H9 (cell line): Measurements from ENCODE around the gene EMC9. TPM values are rescaled to one million over a fixed set of nuclear protein-coding genes. Genes with fewer than 3 reads are reported as not detected.
A peak's percentile ranks its signal among the peaks of the same experiment; 100 is the strongest.

ENCODE experiments used
- DNase-seq: peaks from one replicate; pipeline ENCODE4 v3.0.0-alpha.2; 2017
- H2AFZ ChIP-seq: one replicate; pipeline ENCODE4 v1.6.1; 2013; ENCODE audit warnings: mild to moderate bottlenecking, low read length, control low read depth, moderate library complexity
- H2AK5ac ChIP-seq: 2 replicates; pipeline ENCODE4 v1.6.1; 2013; ENCODE audit warnings: low read length, control low read depth, mixed read lengths; ENCODE audit not compliant: insufficient read length
- H2BK120ac ChIP-seq: one replicate; pipeline ENCODE4 v1.6.1; 2013; ENCODE audit warnings: low read depth, mild to moderate bottlenecking, low read length, control low read depth, inconsistent platforms; ENCODE audit not compliant: poor library complexity, severe bottlenecking
- H2BK12ac ChIP-seq: 2 replicates; pipeline ENCODE4 v1.6.1; 2013; ENCODE audit warnings: low read length, control low read depth, mixed read lengths, low read depth; ENCODE audit not compliant: insufficient read length
- H2BK15ac ChIP-seq: 2 replicates; pipeline ENCODE4 v1.6.1; 2013; ENCODE audit warnings: low read depth, low read length, control low read depth
- H2BK20ac ChIP-seq: one replicate; pipeline ENCODE4 v1.6.1; 2013; ENCODE audit warnings: low read depth, mild to moderate bottlenecking, low read length, control low read depth, inconsistent platforms; ENCODE audit not compliant: poor library complexity, severe bottlenecking
- H2BK5ac ChIP-seq: 2 replicates; pipeline ENCODE4 v1.6.1; 2013; ENCODE audit warnings: low read length, control low read depth, mixed read lengths; ENCODE audit not compliant: insufficient read length
- H3K14ac ChIP-seq: 2 replicates; pipeline ENCODE4 v1.6.1; 2013; ENCODE audit warnings: low read length, control low read depth; ENCODE audit not compliant: insufficient read depth
- H3K18ac ChIP-seq: 2 replicates; pipeline ENCODE4 v1.6.1; 2013; ENCODE audit warnings: low read depth, mild to moderate bottlenecking, mixed read lengths, low read length, control low read depth; ENCODE audit not compliant: insufficient read length
- H3K23ac ChIP-seq: 2 replicates; pipeline ENCODE4 v1.6.1; 2013; ENCODE audit warnings: low read length, control low read depth, mixed read lengths, low read depth; ENCODE audit not compliant: insufficient read length
- H3K23me2 ChIP-seq: 2 replicates; pipeline ENCODE4 v1.6.1; 2013; ENCODE audit warnings: low read depth, mild to moderate bottlenecking, mixed read lengths, low read length, control low read depth; ENCODE audit not compliant: insufficient read length, poor library complexity, severe bottlenecking
- H3K27ac ChIP-seq: 2 replicates; pipeline ENCODE4 v1.5.1; 2013; ENCODE audit warnings: low read length, control low read depth, mixed read lengths, low read depth; ENCODE audit not compliant: insufficient read length
- H3K27me3 ChIP-seq: 2 replicates; pipeline ENCODE4 v1.6.1; 2013; ENCODE audit warnings: low read length, control low read depth, inconsistent platforms; ENCODE audit not compliant: insufficient read depth
- H3K4ac ChIP-seq: 2 replicates; pipeline ENCODE4 v1.6.1; 2013; ENCODE audit warnings: low read depth, mild to moderate bottlenecking, control low read depth, inconsistent platforms, low read length, moderate library complexity
- H3K4me1 ChIP-seq: 2 replicates; pipeline ENCODE4 v1.6.1; 2013; ENCODE audit warnings: low read length, control low read depth, inconsistent platforms; ENCODE audit not compliant: insufficient read depth
- H3K4me2 ChIP-seq: 2 replicates; pipeline ENCODE4 v1.6.1; 2013; ENCODE audit warnings: low read length, control low read depth, mixed read lengths; ENCODE audit not compliant: insufficient read length, insufficient read depth
- H3K56ac ChIP-seq: 2 replicates; pipeline ENCODE4 v1.6.1; 2013; ENCODE audit warnings: low read depth, mild to moderate bottlenecking, mixed read lengths, low read length, control low read depth; ENCODE audit not compliant: insufficient read length
- H3K79me1 ChIP-seq: 2 replicates; pipeline ENCODE4 v1.6.1; 2013; ENCODE audit warnings: low read depth, mild to moderate bottlenecking, moderate library complexity, low read length, control low read depth, inconsistent platforms; ENCODE audit not compliant: insufficient read depth, poor library complexity, severe bottlenecking
- H3K79me2 ChIP-seq: 2 replicates; pipeline ENCODE4 v1.6.1; 2013; ENCODE audit warnings: low read length, control low read depth, inconsistent platforms; ENCODE audit not compliant: insufficient read depth
- H3K9ac ChIP-seq: 2 replicates; pipeline ENCODE4 v1.6.1; 2013; ENCODE audit warnings: low read length, control low read depth, mixed read lengths; ENCODE audit not compliant: insufficient read length; ENCODE audit errors: extremely low read depth
- H3K9me3 ChIP-seq: one replicate; pipeline ENCODE4 v1.6.1; 2013; ENCODE audit warnings: low read depth, low read length, inconsistent platforms; ENCODE audit not compliant: control insufficient read depth
- H3T11ph ChIP-seq: one replicate; pipeline ENCODE4 v1.6.1; 2013; ENCODE audit warnings: mild to moderate bottlenecking, low read length, control low read depth, inconsistent platforms
- H4K20me1 ChIP-seq: one replicate; pipeline ENCODE4 v1.6.1; 2013; ENCODE audit not compliant: control insufficient read depth, insufficient read length, insufficient read depth
- H4K5ac ChIP-seq: 2 replicates; pipeline ENCODE4 v1.6.1; 2013; ENCODE audit warnings: low read depth, mild to moderate bottlenecking, mixed read lengths, low read length, control low read depth; ENCODE audit not compliant: insufficient read length
- H4K8ac ChIP-seq: replicated peaks from 2 replicates; pipeline ENCODE4 v1.6.1; 2013; ENCODE audit warnings: low read length, control low read depth, mixed read lengths, low read depth; ENCODE audit not compliant: insufficient read length
- H4K91ac ChIP-seq: 2 replicates; pipeline ENCODE4 v1.6.1; 2013; ENCODE audit warnings: low read depth, mild to moderate bottlenecking, moderate library complexity, mixed read lengths, low read length, control low read depth; ENCODE audit not compliant: insufficient read length
- H3K27ac Mint-ChIP-seq, 3 experiments: 2 replicates in 2 of 3; 3 replicates in 1 of 3; pipeline ENCODE4 v1.8.0; 2020 to 2021; ENCODE audit warnings: mixed read lengths in 3 of 3, mild to moderate bottlenecking in 1 of 3, moderate library complexity in 1 of 3
- H3K27me3 Mint-ChIP-seq: 2 replicates; pipeline ENCODE4 v1.8.0; 2021; ENCODE audit warnings: low read depth, mild to moderate bottlenecking, moderate library complexity, mixed read lengths
- H3K36me3 Mint-ChIP-seq, 3 experiments: 2 replicates in 2 of 3; 3 replicates in 1 of 3; pipeline ENCODE4 v1.8.0; 2020 to 2021; ENCODE audit warnings: low read depth in 3 of 3, mixed read lengths in 3 of 3; ENCODE audit not compliant: insufficient read depth in 1 of 3
- H3K4me1 Mint-ChIP-seq, 2 experiments: 2 replicates each; pipeline ENCODE4 v1.8.0; 2020; ENCODE audit warnings: mixed read lengths in 2 of 2
- H3K4me3 Mint-ChIP-seq, 2 experiments: 2 replicates in 1 of 2; 3 replicates in 1 of 2; pipeline ENCODE4 v1.8.0; 2020 to 2021; ENCODE audit warnings: mild to moderate bottlenecking in 2 of 2, mixed read lengths in 2 of 2, moderate library complexity in 1 of 2
- H3K9me3 Mint-ChIP-seq, 2 experiments: 2 replicates in 1 of 2; 3 replicates in 1 of 2; pipeline ENCODE4 v1.8.0; 2020; ENCODE audit warnings: mild to moderate bottlenecking in 2 of 2, mixed read lengths in 2 of 2, moderate library complexity in 1 of 2
- CTCF ChIP-seq: fragments of 200-600 bp; sonication (generic); conservative IDR thresholded peaks from 3 replicates; pipeline ENCODE4 v1.8.0; 2021; ENCODE audit warnings: antibody characterized with exemption, mild to moderate bottlenecking
- WGBS: extraction: QIAGEN DNeasy Blood & Tissue Kit; methylation state at CpG from one replicate; pipeline ENCODE4 v1.1.7; 2013; ENCODE audit warnings: missing lambda C conversion rate, low lambda C conversion rate, mixed read lengths; ENCODE audit not compliant: insufficient read length; ENCODE audit errors: extremely low coverage; 5-methylcytosine and 5-hydroxymethylcytosine counted together
- total RNA-seq: library from RNA; stranded (reverse); gene quantifications from 2 replicates; pipeline ENCODE4 v1.2.1, GENCODE V29; 2021

EMC9 gene
- total RNA-seq, 1 experiment from 2014 or later, result 52.9 TPM

GRCh38 chr14:24135584-24135833, 5.9 kb downstream of the EMC9 start:
- H3K27me3 Mint-ChIP-seq, result no peaks in the 10 kb centered on the region
- no peaks in the 10 kb centered on the region for H3K27me3 ChIP-seq
- no peak overlapping the region for H2AFZ ChIP-seq
- H3K79me1 ChIP-seq, result peaks cover 2% of the 10 kb centered on the region
- no peak overlapping the region for H3K18ac ChIP-seq
- H2BK120ac ChIP-seq, result no peak overlapping the region
- H3K4me3 Mint-ChIP-seq, result peak overlapping the region; percentile 73 to 89
- no peak overlapping the region for H3K4ac ChIP-seq
- no peak overlapping the region for H2BK5ac ChIP-seq
- H3K9me3 Mint-ChIP-seq, result 0 out of 5 replicates have a peak, but pooled peaks cover 0 to 2% of the 10 kb centered on the region in 2 experiments
- no peak overlapping the region for H2AK5ac ChIP-seq
- H4K8ac ChIP-seq, result no peak overlapping the region
- H3K56ac ChIP-seq, result no peak overlapping the region
- no peaks in the 10 kb centered on the region for H3K4me1 ChIP-seq
- H3K23me2 ChIP-seq, result peaks cover 10% of the 10 kb centered on the region
- no peak overlapping the region for H2BK20ac ChIP-seq
- no peaks in the 10 kb centered on the region for H4K20me1 ChIP-seq
- no peak overlapping the region for H3T11ph ChIP-seq
- WGBS, result no CpG with 5 or more reads among the region's 9 CpGs
- H4K91ac ChIP-seq, result no peak overlapping the region
- H3K4me2 ChIP-seq, result peak overlapping the region; percentile 64
- no peak overlapping the region for H2BK15ac ChIP-seq
- peak overlapping the region; percentile 55 to 93 (median 82); a peak in 4 of 7 replicates for H3K27ac Mint-ChIP-seq
- no peak overlapping the region for H3K27ac ChIP-seq
- no peak overlapping the region for H3K23ac ChIP-seq
- no peak overlapping the region for H2BK12ac ChIP-seq
- DNase-seq, result no peak
- no peak overlapping the region for H3K9ac ChIP-seq
- H4K5ac ChIP-seq, result no peak overlapping the region
- peaks cover 3% of the 10 kb centered on the region; the same call in 1 of the 2 replicates for H3K79me2 ChIP-seq
- TF ChIP-seq CTCF, result no peak
- peaks cover 22 to 33% (median 27%) of the 10 kb centered on the region in 3 experiments for H3K36me3 Mint-ChIP-seq
- no peaks in the 10 kb centered on the region for H3K9me3 ChIP-seq
- 0 out of 2 replicates have a peak overlapping the region, but pooled peaks have one; percentile 59 for H3K14ac ChIP-seq
- H3K4me1 Mint-ChIP-seq, result peaks cover 28 to 33% of the 10 kb centered on the region in 2 experiments
